Left lung (tissue), 10 donors: Measurements from ENCODE around the gene COL11A2. TPM values are rescaled to one million over a fixed set of nuclear protein-coding genes. Genes with fewer than 3 reads are reported as not detected.

Experiments used
- ATAC-seq: fragments of 200-7000 bp; cut with Tn5 transposase; one replicate; pipeline ENCODE4 v1.9.1; 2020; ENCODE audit warnings: moderate library complexity
- DNase-seq, 4 donors: peaks; one replicate each; pipeline ENCODE4 v3.0.0-alpha.2; 2013 to 2020
- H3K27ac ChIP-seq, 2 donors: fragments of 200-600 bp; sonication (generic) in 1 of 2; one replicate each; pipeline versions ENCODE4 v1.5.0 to v1.8.0; 2020 to 2021
- H3K27me3 ChIP-seq, 2 donors: fragments of 200-600 bp; sonication (generic) in 1 of 2; one replicate each; pipeline versions ENCODE4 v1.5.0 to v1.8.0; 2020 to 2021
- H3K36me3 ChIP-seq, 2 donors: fragments of 200-600 bp; sonication (generic) in 1 of 2; one replicate each; pipeline versions ENCODE4 v1.5.0 to v1.8.0; 2020 to 2021
- H3K4me1 ChIP-seq, 2 donors: fragments of 200-600 bp; one replicate each; pipeline ENCODE4 v1.8.0; 2021
- H3K4me3 ChIP-seq, 2 donors: fragments of 200-600 bp; sonication (generic) in 1 of 2; one replicate each; pipeline versions ENCODE4 v1.5.0 to v1.8.0; 2020 to 2021; ENCODE audit warnings: mild to moderate bottlenecking in 1 of 2
- H3K9me3 ChIP-seq, 2 donors: fragments of 200-600 bp; sonication (generic) in 1 of 2; one replicate each; pipeline versions ENCODE4 v1.5.0 to v1.8.0; 2020 to 2021
- intact Hi-C, 2 donors: fragments of 100-400 bp; cut with DNase I; formaldehyde crosslinking; loops; one replicate each; pipeline versions ENCODE4 v1.11.2 to v1.14.2; 2022
- polyA plus RNA-seq, 6 donors: library from polyadenylated mRNA; unstranded; fragments of 120-200 nt; gene quantifications; one replicate each; pipeline ENCODE4 v1.2.1, GENCODE V29; 2013; ENCODE audit not compliant: insufficient read length in 6 of 6
- total RNA-seq, 2 donors: library from RNA; stranded (reverse); fragmentation: NEBNext Ultra II Directional; extraction: Animal tissue kit (Norgen Biotek cat#: 25700); gene quantifications; one replicate each; pipeline ENCODE4 v1.2.1, GENCODE V29; 2021
- TF ChIP-seq, protein P1 (sequence below), 2 donors: fragments of 200-600 bp; sonication (generic) in 1 of 2; IDR thresholded peaks; one replicate each; pipeline versions ENCODE4 v1.5.0 to v1.8.0; 2021; ENCODE audit warnings: antibody characterized with exemption in 2 of 2
- donor health status: DM: no; HTN: yes; CAD: no.
- donor health status: DM: no; HTN: no; CAD: no.

Gene COL11A2
- total and polyA plus RNA-seq, 8 donors, result 0.45 to 9.5 (median 3.6) TPM

DNA sequence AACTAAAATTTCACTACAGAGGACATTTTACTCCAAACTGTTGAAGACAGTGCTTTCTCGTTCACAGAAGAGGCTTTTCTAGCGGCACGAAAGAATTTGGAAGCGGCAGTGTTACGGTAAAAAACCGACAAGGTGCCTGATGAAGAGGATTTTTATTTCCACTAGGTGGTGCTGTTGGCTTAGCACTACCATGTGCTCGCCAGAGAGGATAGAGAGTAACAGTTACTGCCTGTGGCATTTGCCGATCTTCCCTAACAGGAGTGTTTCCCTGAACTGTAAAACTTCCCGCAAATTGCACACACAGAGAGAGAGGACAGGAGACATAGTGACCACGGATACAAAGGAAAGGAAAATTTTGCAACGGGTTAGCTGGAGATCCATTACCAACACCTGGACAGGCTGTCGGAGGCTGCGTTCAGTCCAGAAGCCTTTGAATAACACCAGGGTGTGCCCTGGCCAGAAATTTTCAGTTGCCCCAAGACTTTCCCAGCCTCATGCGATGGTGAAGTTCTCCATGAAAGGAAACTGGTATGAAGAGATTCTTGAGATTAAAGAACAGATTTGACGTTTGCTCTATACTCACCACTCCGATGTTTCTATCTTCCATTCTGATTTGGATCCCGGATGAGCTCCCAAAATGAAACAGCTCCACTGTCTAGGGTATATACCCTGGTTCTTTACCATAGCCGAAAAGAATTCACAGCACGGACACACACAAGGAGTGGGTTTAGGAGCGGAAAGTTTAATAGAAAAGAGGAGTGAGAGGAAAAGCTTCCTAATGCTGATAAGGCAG is 68.3 kb downstream of the COL11A2 start:
- Histone ChIP-seq H3K27me3 (peaks cover 0 to 16% of the 10 kb centered on the region in 2 donors), H3K36me3 (no peaks in the 10 kb centered on the region), H3K4me1 (no peaks in the 10 kb centered on the region), H3K4me3 (no peak overlapping the region), H3K27ac (no peak overlapping the region), H3K9me3 (peaks cover 0 to 16% of the 10 kb centered on the region in 2 donors)
- ATAC-seq (peak; percentile 54), DNase-seq (no peak)
- TF ChIP-seq, protein P1, sequence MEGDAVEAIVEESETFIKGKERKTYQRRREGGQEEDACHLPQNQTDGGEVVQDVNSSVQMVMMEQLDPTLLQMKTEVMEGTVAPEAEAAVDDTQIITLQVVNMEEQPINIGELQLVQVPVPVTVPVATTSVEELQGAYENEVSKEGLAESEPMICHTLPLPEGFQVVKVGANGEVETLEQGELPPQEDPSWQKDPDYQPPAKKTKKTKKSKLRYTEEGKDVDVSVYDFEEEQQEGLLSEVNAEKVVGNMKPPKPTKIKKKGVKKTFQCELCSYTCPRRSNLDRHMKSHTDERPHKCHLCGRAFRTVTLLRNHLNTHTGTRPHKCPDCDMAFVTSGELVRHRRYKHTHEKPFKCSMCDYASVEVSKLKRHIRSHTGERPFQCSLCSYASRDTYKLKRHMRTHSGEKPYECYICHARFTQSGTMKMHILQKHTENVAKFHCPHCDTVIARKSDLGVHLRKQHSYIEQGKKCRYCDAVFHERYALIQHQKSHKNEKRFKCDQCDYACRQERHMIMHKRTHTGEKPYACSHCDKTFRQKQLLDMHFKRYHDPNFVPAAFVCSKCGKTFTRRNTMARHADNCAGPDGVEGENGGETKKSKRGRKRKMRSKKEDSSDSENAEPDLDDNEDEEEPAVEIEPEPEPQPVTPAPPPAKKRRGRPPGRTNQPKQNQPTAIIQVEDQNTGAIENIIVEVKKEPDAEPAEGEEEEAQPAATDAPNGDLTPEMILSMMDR (IDR thresholded peaks at IDR 0.05), result peak; percentile 25 to 38
- intact Hi-C loops, result no loop called here

DNA sequence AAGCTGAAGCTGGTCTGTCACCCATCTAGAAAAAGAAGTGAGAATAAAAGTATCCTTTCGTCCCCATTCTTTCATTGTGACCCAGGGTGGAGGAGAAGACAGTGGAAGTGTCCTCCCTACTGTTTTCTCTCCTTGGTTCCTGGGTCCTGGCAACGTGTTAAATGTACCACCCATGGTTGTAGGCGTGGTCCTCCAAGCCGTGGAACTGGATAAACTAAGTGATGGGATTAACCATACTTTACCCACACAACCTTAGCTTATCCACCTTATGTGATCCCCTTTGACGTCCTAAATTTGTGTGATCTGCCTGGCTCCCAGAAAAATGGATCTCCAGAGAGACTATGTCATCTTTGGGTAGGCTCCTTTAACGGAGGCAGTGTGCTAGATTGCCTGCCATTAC is 69.1 kb downstream of the COL11A2 start:
- TF ChIP-seq, protein P1 (IDR thresholded peaks at IDR 0.05), result no peak

DNA sequence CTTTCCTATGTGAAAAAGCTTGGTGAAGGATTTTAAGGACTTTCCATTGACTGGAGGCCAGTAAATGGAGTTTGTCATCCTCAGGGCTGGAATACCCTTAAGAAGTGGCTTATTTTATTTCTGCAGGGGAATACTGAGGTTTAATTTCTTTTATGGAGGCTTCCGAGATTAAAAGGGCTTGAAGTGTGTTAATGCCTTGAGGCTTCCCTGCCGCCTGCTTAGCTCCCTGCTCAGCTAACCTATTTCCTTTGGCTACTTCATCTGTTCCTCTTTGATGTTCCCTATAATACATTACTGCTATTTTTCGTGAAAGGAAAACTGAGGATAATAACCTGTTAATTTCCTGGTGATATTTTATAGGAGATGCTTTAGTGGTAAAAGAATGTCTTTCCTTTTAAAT is 72.3 kb downstream of the COL11A2 start:
- H3K4me1 ChIP-seq, result peaks cover 0 to 6% of the 10 kb centered on the region in 2 donors
- H3K36me3 ChIP-seq, result no peaks in the 10 kb centered on the region
- TF ChIP-seq, protein P1 (IDR thresholded peaks at IDR 0.05), result no peak
- intact Hi-C loops, result no loop called here
- H3K4me3 ChIP-seq, result no peak overlapping the region
- peaks cover 0 to 16% of the 10 kb centered on the region in 2 donors for H3K9me3 ChIP-seq
- H3K27ac ChIP-seq, result no peak overlapping the region
- ATAC-seq (no peak), DNase-seq (no peak)
- peaks cover 24 to 42% of the 10 kb centered on the region in 2 donors for H3K27me3 ChIP-seq

More for the DNA sequence above, 69.1 kb downstream of the COL11A2 start:
- H3K27ac ChIP-seq, result no peak overlapping the region
- H3K27me3 ChIP-seq, result peaks cover 4 to 19% of the 10 kb centered on the region in 2 donors
- no peaks in the 10 kb centered on the region for H3K4me1 ChIP-seq
- H3K4me3 ChIP-seq, result no peak overlapping the region
- ATAC-seq (no peak), DNase-seq (no peak)
- no peaks in the 10 kb centered on the region for H3K36me3 ChIP-seq
- intact Hi-C loops, result no loop called here
- H3K9me3 ChIP-seq, result peaks cover 0 to 16% of the 10 kb centered on the region in 2 donors

DNA sequence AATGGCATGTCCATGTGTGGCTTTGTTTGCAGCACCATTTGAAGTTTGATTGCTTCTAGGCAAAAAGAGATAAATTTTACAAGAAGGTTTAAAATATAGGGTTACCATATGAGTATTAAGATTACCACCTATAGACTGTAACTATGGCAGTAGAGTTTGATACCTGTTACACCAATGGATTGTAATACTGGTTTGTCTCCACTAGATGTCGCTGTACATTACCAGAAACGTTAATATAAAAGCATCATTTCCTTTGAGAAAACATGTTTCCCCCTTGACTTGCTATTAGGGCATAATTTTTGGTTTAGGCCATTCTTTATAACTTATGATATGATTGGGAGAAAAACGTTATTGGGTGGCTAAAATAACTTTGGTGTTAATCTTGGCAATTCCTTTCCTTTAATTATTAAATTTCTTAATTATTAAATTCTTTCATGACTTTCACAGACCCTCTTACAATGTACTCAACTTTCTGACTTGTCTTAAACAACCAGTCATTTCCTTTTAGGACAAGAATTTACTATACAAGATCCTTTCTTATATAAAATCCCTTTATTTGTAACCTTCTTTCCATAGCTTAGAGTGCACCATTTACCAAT is 73.6 kb downstream of the COL11A2 start:
- peaks cover 0 to 6% of the 10 kb centered on the region in 2 donors for H3K9me3 ChIP-seq
- H3K27me3 ChIP-seq, result peaks cover 24 to 53% of the 10 kb centered on the region in 2 donors
- H3K4me1 ChIP-seq, result peaks cover 0 to 10% of the 10 kb centered on the region in 2 donors
- DNase-seq (peak in 1 of 4 donors; percentile 54), ATAC-seq (peak; percentile 71)
- intact Hi-C loops, result loop anchor here in 1 of 2 donors (10.0 kb wide), 1 partner anchor 126 kb away; no protein-coding TSS in a partner anchor
- no peak overlapping the region for H3K27ac ChIP-seq
- H3K4me3 ChIP-seq, result no peak overlapping the region
- no peaks in the 10 kb centered on the region for H3K36me3 ChIP-seq
- TF ChIP-seq, protein P1 (IDR thresholded peaks at IDR 0.05), result peak; percentile 87 to 90

DNA sequence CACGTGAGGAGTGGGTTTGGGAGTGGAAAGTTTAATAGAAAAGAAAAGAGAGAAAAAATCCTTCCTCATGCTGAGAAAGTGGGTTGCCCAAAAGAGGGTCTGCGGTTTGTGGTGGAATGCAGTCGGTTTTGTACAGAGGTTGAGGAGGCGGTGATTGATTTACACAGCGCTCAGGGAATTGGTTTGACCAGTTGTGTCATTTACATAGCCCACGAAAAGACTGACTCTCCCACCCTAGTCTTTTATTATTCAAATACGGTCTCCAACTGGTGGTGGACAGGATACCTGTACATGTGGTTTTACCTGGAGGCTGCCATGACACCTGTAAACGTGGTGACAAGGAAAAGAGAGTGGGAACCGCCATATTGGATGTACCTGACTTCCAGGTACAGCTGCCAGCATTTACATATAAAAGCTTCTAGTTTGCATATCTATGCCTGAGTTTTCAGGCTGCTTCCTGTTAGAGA is 74.4 kb downstream of the COL11A2 start:
- peaks cover 24 to 61% of the 10 kb centered on the region in 2 donors for H3K27me3 ChIP-seq
- H3K4me3 ChIP-seq, result no peak overlapping the region
- no peaks in the 10 kb centered on the region for H3K9me3 ChIP-seq
- H3K4me1 ChIP-seq, result peaks cover 0 to 10% of the 10 kb centered on the region in 2 donors
- TF ChIP-seq, protein P1 (IDR thresholded peaks at IDR 0.05), result no peak
- ATAC-seq (no peak), DNase-seq (peak in 1 of 4 donors; percentile 13)
- H3K27ac ChIP-seq, result no peak overlapping the region
- intact Hi-C loops, result loop anchor here in 1 of 2 donors (10.0 kb wide), 1 partner anchor 127 kb away; no protein-coding TSS in a partner anchor
- no peaks in the 10 kb centered on the region for H3K36me3 ChIP-seq
